Stimulated activated CD8-positive, alpha-beta memory T cell treated with anti-CD3 and anti-CD28 coated beads, Interleukin-15, amount 100 ng/mL, for 1 hour (primary cell): ENCODE measurements around the gene MCUR1.
A peak's percentile ranks its signal among the peaks of the same experiment; 100 is the strongest.
"Not testable (repeated sequence)": the region's sequence is repeated elsewhere in the genome, so short reads cannot be mapped to it uniquely, and the experiment has no call there.

Experiments used
- DNase-seq: peaks from one replicate; pipeline ENCODE4 v3.0.0-alpha.2; 2020; ENCODE audit warnings: low read depth

MCUR1 gene

DNA sequence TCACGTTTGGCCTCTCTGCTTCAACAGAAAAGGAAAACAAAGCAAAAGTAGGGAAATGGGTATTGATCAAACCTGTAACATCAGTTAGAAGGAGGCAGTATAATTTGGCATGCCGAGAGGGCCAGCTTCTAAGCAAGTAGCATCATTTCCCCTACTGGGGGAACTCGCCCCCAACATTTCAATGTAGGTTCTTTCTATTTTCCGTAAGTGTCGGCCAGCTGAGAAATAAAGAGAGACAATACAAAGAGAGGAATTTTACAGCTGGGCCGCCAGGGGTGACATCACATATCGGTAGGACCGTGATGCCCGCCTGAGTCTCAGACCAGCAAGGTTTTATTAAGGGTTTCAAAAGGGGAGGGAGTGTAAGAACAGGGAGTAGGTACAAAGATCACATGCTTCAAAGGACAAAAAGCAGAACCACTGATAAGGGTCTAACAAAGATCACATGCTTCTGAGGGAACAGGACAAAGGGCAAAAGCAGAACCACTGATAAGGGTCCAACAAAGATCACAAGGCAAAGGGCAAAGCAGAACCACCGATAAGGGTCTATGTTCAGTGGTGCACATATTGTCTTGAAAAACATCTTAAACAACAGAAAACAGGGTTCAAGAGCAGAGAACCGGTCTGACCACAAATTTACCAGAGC is 14.4 kb upstream of the MCUR1 start:
- DNase-seq = not testable (repeated sequence)

DNA sequence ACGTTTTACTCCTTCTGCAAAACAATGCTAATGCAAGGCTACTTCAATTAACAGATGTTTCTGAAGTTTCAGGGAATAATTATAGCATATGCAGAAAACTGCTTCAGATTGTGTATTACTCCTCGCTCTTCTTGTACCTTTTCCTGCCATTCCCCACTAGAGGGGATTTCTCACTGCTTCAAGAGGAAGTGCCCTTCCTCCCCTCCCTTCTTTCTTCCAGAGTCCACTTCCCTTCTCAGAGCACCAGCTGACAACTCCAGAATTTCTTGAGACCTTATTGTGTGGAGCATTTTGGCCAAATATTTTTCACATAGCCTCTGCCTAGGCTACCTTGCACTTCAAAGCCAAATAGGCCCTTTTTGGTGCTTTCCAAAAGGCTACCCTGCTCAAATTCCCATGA is 12.7 kb upstream of the MCUR1 start:
- no peak for DNase-seq

DNA sequence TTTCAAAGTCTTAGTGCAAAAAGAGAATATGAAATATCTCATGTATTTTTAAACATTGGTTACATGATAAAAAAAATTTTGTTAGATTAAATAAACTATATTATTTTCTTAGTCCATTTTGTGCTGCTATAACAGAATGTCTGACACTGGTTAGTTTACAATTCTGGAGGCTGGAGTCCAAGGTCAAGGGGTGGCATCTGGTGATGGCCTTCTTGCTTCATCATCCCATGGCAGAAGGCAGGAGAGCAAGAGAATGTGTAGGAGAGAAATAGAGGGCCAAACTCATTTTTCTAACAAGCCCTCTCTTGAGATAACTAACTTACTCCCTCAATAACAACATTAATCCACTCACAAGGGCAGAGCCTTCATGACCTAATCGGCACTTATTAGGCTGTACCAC is 11.5 kb upstream of the MCUR1 start:
- no peak for DNase-seq

DNA sequence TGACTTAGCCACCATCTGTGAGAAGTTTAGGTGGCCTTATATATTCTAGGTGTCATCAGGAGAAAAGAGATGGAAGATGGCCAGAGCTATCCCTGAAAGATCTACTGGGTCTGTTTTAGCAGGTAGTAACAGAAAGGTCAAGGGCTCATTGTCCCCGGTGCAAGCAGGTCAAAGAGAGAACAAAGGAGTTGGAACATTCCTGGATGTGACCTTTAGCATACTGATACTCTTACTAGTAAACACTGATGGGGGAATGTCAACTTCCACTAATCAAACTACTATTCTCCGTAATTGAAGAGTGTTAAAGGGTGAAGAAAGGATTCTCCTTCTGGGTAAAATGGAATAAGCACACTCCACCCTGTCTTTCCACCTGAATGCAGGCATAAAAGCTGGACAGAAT is 4.0 kb upstream of the MCUR1 start:
- no peak for DNase-seq

DNA sequence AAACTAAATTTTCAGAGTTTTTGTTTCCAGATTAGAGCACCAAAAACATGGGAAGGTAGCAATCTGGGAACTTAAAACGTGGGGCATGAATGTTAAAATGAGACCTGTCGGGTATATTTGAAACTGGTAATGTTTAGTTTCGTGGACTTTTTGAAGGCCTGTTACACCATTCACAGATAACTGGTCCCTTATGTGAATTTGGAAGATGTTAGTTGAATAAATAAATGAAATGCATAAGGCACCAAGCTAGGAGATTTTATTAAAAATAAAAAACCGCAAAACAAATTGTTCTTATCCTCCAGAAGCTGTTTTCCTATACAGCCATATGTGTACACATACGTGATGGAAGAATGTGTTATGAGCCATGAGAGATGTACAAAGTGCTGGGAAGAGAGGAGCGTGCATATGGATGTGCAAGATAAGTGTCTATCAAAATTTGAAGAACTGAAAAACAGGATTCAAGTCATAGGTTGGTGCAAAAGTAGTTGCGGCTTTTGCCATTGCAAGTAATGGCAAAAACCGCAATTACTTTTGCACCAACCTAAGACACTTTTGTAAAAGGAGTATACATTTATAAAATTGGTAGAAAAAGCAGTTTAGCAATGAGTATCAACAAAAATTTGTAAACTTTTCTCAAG is 700 bp upstream of the MCUR1 start:
- DNase-seq = no peak

DNA sequence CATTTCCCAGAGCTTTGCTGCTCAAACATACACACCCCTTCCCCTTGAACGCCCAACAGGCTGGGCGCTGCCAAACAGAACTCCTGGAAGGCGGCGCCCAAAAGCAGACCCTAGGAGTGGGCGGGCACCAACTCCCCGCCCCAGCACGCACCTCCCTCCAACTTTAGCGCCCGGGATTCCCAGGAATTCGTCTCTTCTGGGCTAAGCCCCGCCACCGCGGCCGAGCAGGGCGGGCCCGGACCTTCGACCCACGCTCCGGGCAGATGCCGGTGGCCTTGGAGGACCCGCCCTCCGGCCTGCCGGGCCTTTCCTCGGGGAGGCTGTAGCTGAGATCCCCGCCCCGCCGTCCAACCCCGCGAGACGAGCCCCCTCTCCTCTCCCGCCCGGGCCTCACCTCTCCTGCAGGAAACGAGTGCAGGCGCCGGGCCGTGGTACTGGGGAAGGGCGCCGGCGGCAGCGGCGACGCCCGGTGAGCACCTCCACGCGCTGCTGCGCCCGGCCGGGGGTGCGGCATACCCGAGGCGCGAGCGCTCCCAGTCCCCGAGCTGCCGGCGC is 659 bp downstream of the MCUR1 start:
- DNase-seq = no peak

DNA sequence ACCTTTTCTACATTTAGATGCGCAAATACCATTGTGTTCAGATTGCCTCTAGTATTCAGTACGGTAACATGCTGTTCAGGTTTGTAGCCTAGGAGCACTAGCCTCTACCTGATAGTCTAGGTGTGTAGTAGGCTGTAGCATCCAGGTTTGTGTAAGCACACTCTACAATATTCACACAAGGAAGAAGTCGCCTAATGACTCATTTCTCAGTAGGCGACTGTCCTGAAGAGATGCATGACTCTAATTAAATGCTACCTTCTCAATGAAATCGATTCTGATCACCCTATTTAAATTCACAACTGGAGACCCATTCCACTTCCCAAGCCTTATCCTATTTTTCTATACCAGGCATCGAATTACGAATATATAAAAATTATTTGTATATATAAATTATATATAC is 1.3 kb downstream of the MCUR1 start:
- no peak for DNase-seq

DNA sequence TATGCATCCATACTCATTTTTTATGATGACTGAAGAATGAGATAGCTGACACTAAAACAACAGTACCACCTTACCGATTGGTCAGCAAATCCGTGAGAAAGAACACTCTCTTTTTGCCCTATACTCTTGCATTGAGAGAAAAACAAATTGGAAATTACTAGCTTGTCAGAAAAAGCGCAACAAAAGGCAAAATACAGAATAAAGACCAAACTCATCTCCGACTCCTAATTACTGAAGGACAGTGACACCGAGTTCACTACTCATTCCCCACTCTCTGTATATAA is 2.1 kb downstream of the MCUR1 start:
- DNase-seq = no peak

DNA sequence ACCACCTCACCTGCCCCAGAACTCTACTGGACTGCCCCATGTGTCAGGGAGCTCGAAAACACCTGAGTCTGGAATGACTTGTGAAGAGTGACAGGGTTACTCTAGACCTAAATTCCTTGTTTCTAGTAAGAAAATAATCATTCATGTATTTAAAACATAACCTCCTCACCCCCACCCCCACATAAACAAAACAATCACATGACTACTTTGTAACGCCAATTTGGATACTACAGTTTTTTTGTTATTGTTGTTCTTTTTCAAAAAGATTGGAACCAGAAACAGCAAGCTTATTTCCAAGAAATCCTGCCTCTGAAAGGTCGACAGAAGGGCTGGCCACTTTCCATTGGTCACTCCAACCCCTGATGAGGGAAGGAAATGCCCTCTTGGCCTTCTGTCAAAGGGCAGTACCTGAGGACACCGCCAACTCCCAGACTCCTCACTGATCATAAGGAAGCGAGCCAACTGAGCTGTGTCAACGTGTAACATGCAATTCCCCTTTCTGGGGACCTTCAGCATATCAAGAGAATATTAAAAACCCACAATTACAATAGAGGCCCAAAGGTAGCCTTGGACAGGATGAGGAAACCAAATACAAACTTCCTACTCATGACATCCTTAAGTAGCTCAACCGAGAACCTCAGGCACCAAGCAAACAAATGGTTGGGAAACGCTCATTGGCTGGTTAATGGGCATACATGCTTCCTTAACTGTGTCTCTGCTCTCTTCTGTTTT is 2.6 kb downstream of the MCUR1 start:
- no peak for DNase-seq

DNA sequence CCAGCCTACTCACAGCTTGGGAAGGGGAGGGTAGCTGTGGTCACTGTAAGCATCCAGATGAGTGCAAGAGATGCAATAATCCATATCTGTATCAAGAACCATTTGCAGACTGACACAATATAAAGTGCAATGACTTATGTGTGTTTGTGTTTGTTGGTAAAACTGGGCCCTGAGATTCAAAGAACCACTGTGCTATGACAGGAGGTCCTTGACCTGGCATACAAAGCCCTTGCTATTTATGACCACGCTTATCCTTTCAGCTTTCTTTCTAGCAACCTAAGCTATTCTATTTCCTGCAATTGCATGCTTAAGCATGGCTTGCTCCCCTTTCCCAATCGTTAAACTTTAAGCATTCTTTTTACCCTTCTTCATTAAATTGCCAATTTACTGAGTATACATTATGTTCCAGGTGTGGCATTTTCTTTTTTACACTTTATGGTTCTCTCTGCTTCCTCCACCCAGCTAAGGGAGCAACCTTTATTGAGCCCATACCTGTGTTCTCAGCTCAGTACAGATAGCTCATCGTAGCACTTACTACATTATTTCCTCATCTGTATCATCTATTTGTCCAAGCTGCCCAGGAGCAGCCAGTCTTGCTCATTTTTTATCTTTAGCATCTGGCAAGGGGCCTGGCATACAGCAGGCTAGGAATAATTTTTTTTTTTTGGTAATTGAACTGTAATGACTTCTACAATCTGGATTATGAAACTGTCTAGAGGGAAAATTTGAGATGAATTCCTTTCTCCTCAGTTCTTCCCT is 3.5 kb downstream of the MCUR1 start:
- no peak for DNase-seq

DNA sequence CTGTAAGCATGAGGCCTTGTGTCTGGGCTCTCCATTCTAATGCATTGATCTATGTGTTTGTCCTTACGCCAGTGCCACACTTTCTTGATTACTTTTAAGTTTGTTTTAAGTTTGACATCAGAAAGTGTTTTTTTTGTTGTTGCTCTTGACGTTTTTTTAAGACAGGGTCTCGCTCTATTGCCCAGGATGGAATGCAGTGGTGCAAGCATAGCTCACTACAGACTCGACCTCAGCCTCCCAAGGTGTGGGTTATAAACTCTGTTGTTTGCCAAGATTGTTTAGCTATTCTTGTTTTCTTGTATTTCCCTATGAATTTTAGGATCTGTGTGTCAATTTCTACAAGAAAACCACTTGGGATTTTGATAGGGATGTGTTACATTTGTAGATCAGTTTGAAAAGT is 5.6 kb downstream of the MCUR1 start:
- DNase-seq = no peak

DNA sequence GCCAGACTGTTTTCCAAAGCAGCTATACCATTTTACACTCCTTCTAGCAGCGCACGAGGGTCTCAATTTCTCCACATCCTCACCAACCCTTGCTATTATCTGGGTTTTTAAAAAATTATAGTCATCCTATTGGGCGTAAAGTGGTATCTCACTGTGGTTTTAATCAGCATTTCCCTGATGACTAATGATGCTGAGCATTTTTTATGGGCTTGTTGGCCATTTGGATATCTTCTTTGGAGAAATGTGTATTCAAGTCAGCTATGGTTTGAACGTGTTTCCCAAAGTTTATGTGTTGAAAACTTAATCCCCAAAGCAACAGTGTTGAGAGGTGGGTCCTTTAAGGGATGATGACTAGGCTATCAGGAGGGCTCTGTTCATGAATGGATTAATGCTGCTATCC is 6.7 kb downstream of the MCUR1 start:
- DNase-seq = no peak

DNA sequence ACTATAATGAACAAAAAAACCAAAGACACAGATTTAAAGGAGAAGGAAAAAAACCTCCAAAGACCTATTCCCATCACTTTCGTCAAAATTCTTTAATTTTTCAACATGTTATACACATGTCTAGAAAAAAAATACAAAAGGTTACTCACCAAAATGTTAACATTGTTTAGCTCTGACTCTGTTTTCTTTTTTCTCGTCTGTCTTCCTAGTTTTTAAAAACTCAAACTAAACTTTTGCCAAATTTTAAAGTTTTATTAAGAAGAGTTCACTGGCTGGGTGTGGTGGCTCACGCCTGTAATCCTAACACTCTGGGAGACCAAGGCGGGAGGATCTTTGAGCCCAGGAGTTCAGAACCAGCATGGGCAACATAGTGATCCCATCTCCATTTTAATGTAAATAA is 10.8 kb downstream of the MCUR1 start:
- DNase-seq = no peak

DNA sequence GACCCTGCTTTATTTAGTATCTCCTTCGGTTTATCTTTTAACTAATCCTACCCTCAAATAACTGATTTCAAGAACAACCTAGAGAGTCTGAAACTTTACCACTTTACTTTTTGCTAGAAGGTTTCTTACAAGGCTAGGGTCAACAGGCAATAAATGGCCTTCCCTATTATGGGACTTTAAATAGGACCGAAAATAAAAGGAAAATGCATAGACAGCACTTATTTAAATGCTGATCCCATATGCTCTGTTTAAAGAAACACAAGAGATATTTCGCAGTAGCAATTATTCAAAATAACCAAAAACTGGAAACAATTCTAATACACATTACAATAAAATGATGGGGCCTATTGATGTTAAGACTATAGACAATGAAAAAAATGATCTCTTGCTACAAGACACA is 13.7 kb downstream of the MCUR1 start:
- DNase-seq = no peak

DNA sequence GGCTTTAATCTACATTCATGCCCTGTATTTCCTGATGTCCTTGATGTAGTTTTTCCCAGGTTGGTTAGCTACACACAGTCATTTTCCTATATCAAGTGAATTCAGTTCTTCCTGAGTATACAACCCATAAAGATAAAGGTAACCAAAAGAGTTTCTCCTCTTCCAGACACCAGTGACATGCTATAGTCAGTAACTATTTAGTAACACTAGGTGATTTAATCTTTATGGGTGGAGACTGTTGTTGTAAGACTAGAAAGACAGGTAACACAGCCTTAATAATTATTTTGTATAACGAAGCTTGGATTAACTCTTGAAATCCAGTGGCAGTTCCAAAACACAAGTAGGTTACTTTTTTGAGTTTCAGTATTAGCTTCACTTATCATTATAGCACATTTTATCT is 17.6 kb downstream of the MCUR1 start:
- DNase-seq = no peak

DNA sequence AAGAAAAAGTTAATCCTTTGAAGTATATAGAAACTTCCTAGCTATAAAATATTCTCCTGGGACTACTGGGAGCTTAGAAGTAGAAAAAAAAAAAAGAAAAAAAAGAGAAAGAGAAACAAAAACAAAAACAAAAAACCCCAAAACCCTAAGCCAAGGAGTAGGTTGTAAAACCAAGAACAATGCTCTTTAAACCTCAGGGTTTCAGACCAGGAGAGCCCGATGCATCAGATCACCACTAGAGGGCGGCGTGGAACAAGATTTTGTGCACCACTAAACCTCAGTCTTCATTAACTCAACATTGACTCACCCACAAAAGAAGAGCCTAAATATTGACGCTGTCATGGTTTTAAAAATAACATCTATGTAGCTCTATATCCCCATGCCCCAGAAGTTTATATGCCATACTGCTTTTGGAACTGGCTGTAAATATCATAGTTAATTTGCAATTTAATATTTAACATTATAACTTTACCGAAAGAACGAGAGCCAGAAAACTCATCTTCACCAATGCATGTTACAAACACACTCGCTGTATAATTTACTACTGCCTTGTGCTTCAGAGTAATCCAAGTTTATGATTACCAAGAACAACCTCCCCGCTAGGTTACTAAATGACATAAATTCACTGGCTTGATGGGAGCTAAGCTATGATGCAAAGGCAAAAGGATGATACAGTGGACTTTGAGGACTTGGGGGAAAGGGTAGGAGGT is 19.2 kb downstream of the MCUR1 start:
- DNase-seq = peak; percentile 82

DNA sequence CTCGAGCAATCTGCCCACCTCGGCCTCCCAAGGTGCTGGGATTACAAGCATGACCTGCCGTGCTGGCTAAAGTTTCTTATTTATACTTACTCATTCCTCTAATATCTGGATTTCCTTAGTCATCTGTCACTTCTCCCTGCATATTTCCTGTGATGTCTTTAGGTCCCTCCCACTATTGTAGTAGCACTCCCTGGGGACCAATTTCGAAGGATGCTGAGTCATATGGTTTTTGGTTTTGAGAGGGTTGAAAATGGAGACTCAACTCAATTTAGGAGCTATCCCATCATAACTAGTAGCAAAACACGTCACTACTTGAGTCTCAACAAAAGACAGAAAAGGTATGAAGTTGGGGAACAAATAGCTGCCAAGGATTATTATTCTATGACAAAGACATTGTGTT is 20.2 kb downstream of the MCUR1 start:
- no peak for DNase-seq

DNA sequence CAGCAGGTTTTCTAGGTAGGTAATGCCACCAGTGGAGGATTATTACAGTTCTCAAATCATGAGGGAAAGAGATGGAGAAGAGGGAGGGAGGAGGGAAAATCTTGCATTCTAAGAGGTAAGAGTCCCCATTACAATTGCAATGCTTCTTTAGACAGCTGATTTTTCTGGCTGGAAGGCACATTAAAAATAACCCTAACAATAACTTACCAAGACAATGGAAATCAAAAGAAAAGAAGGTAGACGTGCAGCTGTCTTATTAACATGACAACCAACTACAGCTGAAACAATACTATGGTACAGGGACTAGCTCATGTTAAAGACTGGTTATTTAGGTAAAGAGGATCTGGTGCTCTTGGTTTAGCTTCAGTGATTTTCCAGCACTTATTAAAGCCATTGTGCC is 24.6 kb downstream of the MCUR1 start:
- no peak for DNase-seq

DNA sequence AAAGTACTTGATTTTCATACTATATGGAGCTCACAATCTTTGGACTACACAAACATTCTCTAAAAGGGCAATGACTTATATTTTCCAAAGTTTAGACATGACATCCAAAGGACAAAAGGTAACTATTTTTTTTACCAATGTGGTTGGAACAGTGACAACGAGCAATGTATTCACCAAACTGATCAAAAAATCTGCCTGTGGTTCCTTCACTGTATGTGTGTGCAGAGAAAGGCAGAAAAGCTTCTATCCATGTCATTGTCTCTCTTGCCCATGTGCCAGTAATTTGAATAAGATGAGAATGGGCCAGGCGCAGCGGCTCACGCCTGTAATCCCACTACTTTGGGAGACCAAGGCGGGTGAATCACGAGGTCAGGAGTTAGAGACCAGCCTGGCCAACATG is 25.5 kb downstream of the MCUR1 start:
- DNase-seq = no peak

DNA sequence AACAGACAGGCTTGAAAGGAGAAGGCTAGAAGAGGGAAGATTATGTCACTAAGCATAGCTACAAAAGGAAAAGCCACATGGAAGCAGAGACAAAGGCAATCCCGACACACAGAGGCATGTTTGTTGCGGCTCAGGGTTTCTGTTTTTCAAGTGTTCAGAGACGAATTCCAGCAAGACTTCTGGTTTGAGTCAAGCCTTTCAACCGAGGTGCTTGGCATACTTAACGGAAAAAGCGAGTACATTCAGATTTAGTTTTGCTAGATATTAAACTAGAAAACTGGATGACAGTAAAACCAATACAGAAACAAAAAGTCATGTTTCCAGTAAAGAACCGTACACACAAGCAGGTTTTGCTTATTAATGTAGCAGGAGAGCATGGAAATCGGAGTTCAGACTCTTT is 27.2 kb downstream of the MCUR1 start:
- no peak for DNase-seq

DNA sequence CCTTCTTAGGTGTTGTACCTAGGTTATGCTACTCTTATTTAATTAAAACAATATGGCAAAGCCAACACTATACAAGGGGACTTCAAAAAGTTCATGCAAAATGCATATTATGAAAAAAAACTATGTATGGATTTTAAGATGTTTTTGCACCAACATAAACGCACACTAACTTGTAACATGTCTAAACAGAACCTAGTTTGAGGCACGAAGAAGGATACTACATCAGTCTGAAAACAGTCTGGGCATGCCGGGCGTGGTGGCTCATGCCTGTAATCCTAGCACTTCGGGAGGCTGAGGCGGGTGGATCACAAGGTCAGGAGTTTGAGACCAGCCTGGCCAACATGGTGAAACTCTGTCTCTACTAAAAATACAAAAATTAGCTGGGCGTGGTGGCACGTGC is 34.2 kb downstream of the MCUR1 start:
- DNase-seq = not testable (repeated sequence)

DNA sequence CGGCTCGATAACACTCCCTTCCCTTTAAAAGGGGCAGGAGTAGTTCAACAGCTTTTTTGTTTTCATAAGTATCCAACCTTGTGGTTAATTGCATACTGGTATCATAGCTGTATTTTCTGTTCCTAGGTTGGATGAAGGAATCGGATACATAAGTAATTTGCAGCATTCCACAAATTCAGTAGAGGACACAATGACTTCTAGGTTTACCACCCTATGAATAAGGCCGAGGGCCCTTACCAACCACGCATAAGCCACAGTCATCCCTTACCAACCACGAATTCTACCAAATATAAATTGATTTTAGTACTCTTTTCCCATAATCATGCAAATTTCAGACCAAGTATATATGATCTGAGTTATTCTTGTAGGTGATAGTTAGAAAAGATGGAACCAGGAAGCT is 36.3 kb downstream of the MCUR1 start:
- no peak for DNase-seq
